SK-N-SH (cell line): ENCODE measurements around the gene ART4.

Source experiments
- TAF1 ChIP-seq: IDR thresholded peaks from 2 replicates; pipeline ENCODE4 v1.6.1; 2012; ENCODE audit warnings: low read depth, mild to moderate bottlenecking, low read length, moderate library complexity, borderline replicate concordance
- TF ChIP-seq, protein P1 (sequence below): IDR thresholded peaks from 2 replicates; pipeline ENCODE4 v1.6.1; 2012; ENCODE audit warnings: mild to moderate bottlenecking, low read depth, low read length, moderate library complexity

- no peak for TF ChIP-seq TAF1
- TF ChIP-seq, protein P1, sequence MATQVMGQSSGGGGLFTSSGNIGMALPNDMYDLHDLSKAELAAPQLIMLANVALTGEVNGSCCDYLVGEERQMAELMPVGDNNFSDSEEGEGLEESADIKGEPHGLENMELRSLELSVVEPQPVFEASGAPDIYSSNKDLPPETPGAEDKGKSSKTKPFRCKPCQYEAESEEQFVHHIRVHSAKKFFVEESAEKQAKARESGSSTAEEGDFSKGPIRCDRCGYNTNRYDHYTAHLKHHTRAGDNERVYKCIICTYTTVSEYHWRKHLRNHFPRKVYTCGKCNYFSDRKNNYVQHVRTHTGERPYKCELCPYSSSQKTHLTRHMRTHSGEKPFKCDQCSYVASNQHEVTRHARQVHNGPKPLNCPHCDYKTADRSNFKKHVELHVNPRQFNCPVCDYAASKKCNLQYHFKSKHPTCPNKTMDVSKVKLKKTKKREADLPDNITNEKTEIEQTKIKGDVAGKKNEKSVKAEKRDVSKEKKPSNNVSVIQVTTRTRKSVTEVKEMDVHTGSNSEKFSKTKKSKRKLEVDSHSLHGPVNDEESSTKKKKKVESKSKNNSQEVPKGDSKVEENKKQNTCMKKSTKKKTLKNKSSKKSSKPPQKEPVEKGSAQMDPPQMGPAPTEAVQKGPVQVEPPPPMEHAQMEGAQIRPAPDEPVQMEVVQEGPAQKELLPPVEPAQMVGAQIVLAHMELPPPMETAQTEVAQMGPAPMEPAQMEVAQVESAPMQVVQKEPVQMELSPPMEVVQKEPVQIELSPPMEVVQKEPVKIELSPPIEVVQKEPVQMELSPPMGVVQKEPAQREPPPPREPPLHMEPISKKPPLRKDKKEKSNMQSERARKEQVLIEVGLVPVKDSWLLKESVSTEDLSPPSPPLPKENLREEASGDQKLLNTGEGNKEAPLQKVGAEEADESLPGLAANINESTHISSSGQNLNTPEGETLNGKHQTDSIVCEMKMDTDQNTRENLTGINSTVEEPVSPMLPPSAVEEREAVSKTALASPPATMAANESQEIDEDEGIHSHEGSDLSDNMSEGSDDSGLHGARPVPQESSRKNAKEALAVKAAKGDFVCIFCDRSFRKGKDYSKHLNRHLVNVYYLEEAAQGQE, result no peak
These were observed 15.2 kb upstream of the ART4 start for GRCh38 chr12:14858513-14858912.
